Gastroesophageal sphincter (tissue), 4 donors: ENCODE results near the gene CARD11. TPM values are rescaled to one million over a fixed set of nuclear protein-coding genes. Genes with fewer than 3 reads are reported as not detected.

ENCODE experiments used
- ATAC-seq: fragments of 150-250 bp; one replicate; pipeline ENCODE4 v1.9.1; 2016; ENCODE audit warnings: mild to moderate bottlenecking, moderate library complexity
- H3K27ac ChIP-seq, 4 donors: fragments of 200-600 bp; sonication (generic) in 3 of 4; 1 replicate in 3 of 4; 2 replicates in 1 of 4; pipeline ENCODE4 v1.5.1; 2016 to 2019
- H3K27me3 ChIP-seq: fragments of 200-600 bp; sonication (generic); one replicate; pipeline ENCODE4 v1.5.1; 2019
- H3K36me3 ChIP-seq, 2 donors: fragments of 200-600 bp; sonication (generic); one replicate each; pipeline ENCODE4 v1.5.1; 2019; ENCODE audit warnings: control low read depth in 1 of 2
- H3K4me1 ChIP-seq, 3 donors: fragments of 200-600 bp; sonication (generic); 1 replicate in 2 of 3; 2 replicates in 1 of 3; pipeline ENCODE4 v1.5.1; 2016 to 2019; ENCODE audit warnings: control low read depth in 2 of 3
- H3K4me3 ChIP-seq, 2 donors: fragments of 200-600 bp; sonication (generic); one replicate each; pipeline ENCODE4 v1.5.1; 2019; ENCODE audit warnings: mild to moderate bottlenecking in 1 of 2, moderate library complexity in 1 of 2
- H3K9me3 ChIP-seq, 3 donors: fragments of 200-600 bp; sonication (generic); one replicate each; pipeline ENCODE4 v1.5.1; 2017 to 2019; ENCODE audit warnings: control low read depth in 2 of 3
- CTCF ChIP-seq, 4 experiments: fragments of 200-600 bp in 2 of 4; fragments of 450-650 bp in 2 of 4; sonication (generic) in 1 of 4; IDR thresholded peaks; one replicate each; pipeline ENCODE4 v1.5.1; 2017 to 2019; ENCODE audit warnings: antibody characterized with exemption in 4 of 4, mild to moderate bottlenecking in 2 of 4, moderate library complexity in 2 of 4
- EP300 ChIP-seq: sonication (generic); formaldehyde crosslinking; IDR thresholded peaks from one replicate; pipeline ENCODE4 v1.6.1; 2017; ENCODE audit warnings: antibody characterized with exemption, mild to moderate bottlenecking
- POLR2A ChIP-seq, 2 donors: fragments of 450-650 bp; IDR thresholded peaks; one replicate each; pipeline ENCODE4 v1.6.1; 2017; ENCODE audit warnings: antibody characterized with exemption in 2 of 2, mild to moderate bottlenecking in 2 of 2, moderate library complexity in 1 of 2
- POLR2AphosphoS5 ChIP-seq: sonication (generic); formaldehyde crosslinking; IDR thresholded peaks from one replicate; pipeline ENCODE4 v1.6.1; 2017; ENCODE audit warnings: antibody characterized with exemption
- WGBS, 2 donors: methylation state at CpG; one replicate each; pipeline ENCODE4 v1.1.5; 2018; ENCODE audit warnings: low coverage in 1 of 2; 5-methylcytosine and 5-hydroxymethylcytosine counted together
- total RNA-seq, 4 donors: library from RNA; depleted of rRNA; stranded (reverse); fragments of >200 nt; gene quantifications; one replicate each; pipeline ENCODE4 v1.1.0, GENCODE V29; 2016

The CARD11 gene
- total RNA-seq, 4 donors from 2014 or later = 0.27 to 0.67 (median 0.45) TPM

- no peak for ATAC-seq
- Histone ChIP-seq H3K27ac (no peak overlapping the region), H3K4me1 (no peaks in the 10 kb centered on the region), H3K36me3 (no peaks in the 10 kb centered on the region), H3K27me3 (peaks cover 33% of the 10 kb centered on the region), H3K4me3 (no peak overlapping the region), H3K9me3 (no peaks in the 10 kb centered on the region)
- WGBS, 2 donors = 40 to 50% methylated on average over 12 of the region's 13 CpGs
- TF ChIP-seq POLR2AphosphoS5 (no peak), EP300 (no peak), CTCF (IDR thresholded peaks at IDR 0.05) (no peak), POLR2A (IDR thresholded peaks at IDR 0.05) (no peak)
These were observed 132.2 kb downstream of the CARD11 start for GRCh38 chr7:2911466-2911865.

GRCh38 chr7:2909471-2910039 lies 134.1 kb downstream of the CARD11 start:
- Histone ChIP-seq H3K36me3 (no peaks in the 10 kb centered on the region), H3K4me1 (no peaks in the 10 kb centered on the region), H3K27me3 (peaks cover 16% of the 10 kb centered on the region), H3K9me3 (peaks cover 0 to 8% (median 0%) of the 10 kb centered on the region in 3 donors), H3K4me3 (no peak overlapping the region), H3K27ac (no peak overlapping the region)
- 86% methylated on average over 4 of the region's 18 CpGs; no CpG with 5 or more reads in 1 of the 2 donors for WGBS, 2 donors
- TF ChIP-seq POLR2A (IDR thresholded peaks at IDR 0.05) = no peak
- no peak for TF ChIP-seq EP300
- TF ChIP-seq POLR2AphosphoS5 = no peak
- no peak for TF ChIP-seq CTCF (IDR thresholded peaks at IDR 0.05)
- ATAC-seq = no peak

- H3K9me3 ChIP-seq = peaks cover 0 to 9% (median 0%) of the 10 kb centered on the region in 3 donors
- TF ChIP-seq EP300 = no peak
- TF ChIP-seq CTCF (IDR thresholded peaks at IDR 0.05) = no peak
- TF ChIP-seq POLR2A (IDR thresholded peaks at IDR 0.05) = no peak
- TF ChIP-seq POLR2AphosphoS5 = no peak
- ATAC-seq = no peak
- H3K4me3 ChIP-seq = no peak overlapping the region
- H3K27me3 ChIP-seq = peaks cover 12% of the 10 kb centered on the region
- WGBS, 2 donors = 100% methylated on average over 3 of the region's 17 CpGs; no CpG with 5 or more reads in 1 of the 2 donors
- H3K27ac ChIP-seq = no peak overlapping the region
- H3K36me3 ChIP-seq = no peaks in the 10 kb centered on the region
- H3K4me1 ChIP-seq = no peaks in the 10 kb centered on the region
These were observed 134.6 kb downstream of the CARD11 start for GRCh38 chr7:2909043-2909442.

GRCh38 chr7:2908103-2908683 lies 135.5 kb downstream of the CARD11 start:
- ATAC-seq = no peak
- 84 to 91% methylated on average over 8 to 11 of the region's 17 CpGs for whole genome bisulfite sequencing, 2 donors
- no peak overlapping the region for H3K4me3 ChIP-seq

More at GRCh38 chr7:2908103-2908683, 135.5 kb downstream of the CARD11 start:
- no peaks in the 10 kb centered on the region for H3K36me3 ChIP-seq
- H3K27me3 ChIP-seq = peaks cover 4% of the 10 kb centered on the region
- peaks cover 0 to 9% (median 0%) of the 10 kb centered on the region in 3 donors for H3K9me3 ChIP-seq
- no peaks in the 10 kb centered on the region for H3K4me1 ChIP-seq
- no peak for TF ChIP-seq EP300
- TF ChIP-seq POLR2A (IDR thresholded peaks at IDR 0.05) = no peak
- no peak for TF ChIP-seq CTCF (IDR thresholded peaks at IDR 0.05)
- no peak for TF ChIP-seq POLR2AphosphoS5
- H3K27ac ChIP-seq = no peak overlapping the region
